Measurements from ENCODE around the gene RBMX2. TPM values are rescaled to one million over a fixed set of nuclear protein-coding genes. Genes with fewer than 3 reads are reported as not detected.

The RBMX2 gene
- total RNA-seq, 1 donor from 2014 or later, result 9.6 TPM

DNA sequence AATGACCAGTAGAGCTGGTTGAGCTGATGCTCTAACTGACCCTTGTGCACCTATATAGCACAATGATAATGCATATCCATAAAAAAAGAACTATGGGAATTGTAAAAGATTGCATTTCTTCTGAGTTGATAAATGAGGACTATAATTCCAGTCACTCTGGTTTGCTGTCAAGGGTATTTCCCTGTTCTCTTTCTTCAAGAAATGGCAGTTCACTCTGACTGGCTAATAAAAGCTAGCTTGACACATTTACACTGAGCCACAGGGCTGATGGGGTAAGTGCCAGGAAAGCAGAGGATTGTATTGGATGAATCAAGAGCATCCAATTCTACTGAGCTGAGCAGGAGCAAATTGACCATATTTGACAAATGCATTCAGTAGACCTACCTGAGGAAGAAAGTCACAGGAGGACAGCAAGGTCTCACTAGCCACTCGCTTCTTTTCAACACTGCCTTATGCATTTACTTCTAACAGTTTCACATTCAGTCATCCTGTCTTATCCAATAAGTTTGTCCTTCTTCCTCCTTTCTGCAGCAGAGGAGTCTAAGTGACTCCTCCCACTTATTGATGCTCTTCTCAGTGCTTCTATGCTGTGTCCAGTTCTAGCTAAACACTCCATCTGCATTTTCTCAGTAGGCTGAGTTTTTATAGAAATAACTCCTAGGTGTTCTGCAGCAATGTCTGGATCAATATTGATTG lies 43.0 kb downstream of the RBMX2 start:
- DNase-seq (ENCODE audit: low spot score), result no peak

DNA sequence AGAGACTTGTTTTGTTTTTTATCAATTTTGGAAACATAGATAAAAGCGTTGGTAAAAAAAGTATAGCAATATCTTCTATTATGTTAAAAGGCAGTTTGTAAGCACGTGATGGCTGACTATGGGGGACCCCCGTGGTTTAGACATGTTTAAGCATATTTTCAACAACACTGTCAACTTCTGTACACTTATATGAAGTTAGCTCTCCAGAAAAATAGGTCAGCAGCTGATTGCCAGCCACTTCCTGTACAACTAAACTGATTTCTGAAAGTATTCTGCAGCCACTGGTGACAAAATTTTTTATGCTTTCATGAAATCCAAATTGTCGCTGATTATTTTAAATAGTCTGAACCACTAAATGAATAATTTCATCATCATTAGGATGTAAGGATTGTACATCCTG lies 45.2 kb downstream of the RBMX2 start:
- DNase-seq (ENCODE audit: low spot score), result no peak

Other genes with a start within 250 kb of the RBMX2 start
- 7.9 TPM for gene AIFM1, start 236.1 kb upstream of the RBMX2 start, total RNA-seq (ENCODE audit: insufficient read depth, low replicate concordance)
- gene RAB33A, start 230.0 kb upstream of the RBMX2 start, total RNA-seq (ENCODE audit: insufficient read depth, low replicate concordance), result 18.8 TPM
- 0.72 TPM for gene ZNF280C, start 133.1 kb upstream of the RBMX2 start, total RNA-seq (ENCODE audit: insufficient read depth, low replicate concordance)
- gene SLC25A14, start 62.1 kb upstream of the RBMX2 start, total RNA-seq (ENCODE audit: insufficient read depth, low replicate concordance), result 1.2 TPM
- gene GPR119, start 16.3 kb upstream of the RBMX2 start, total RNA-seq (ENCODE audit: insufficient read depth, low replicate concordance), result not detected

Measured in umbilical cord (tissue), 2 donors.